Tibial nerve (tissue), 4 donors: ENCODE results near the gene ABLIM2. TPM values are rescaled to one million over a fixed set of nuclear protein-coding genes. Genes with fewer than 3 reads are reported as not detected.

ENCODE experiments used
- DNase-seq, 2 donors: peaks; one replicate each; pipeline ENCODE4 v3.0.0-alpha.2; 2019; ENCODE audit warnings: low spot score in 2 of 2
- H3K27ac ChIP-seq, 4 donors: fragments of 200-600 bp; sonication (generic) in 3 of 4; one replicate each; pipeline ENCODE4 v1.5.1; 2017 to 2019; ENCODE audit warnings: mild to moderate bottlenecking in 1 of 4
- H3K27me3 ChIP-seq, 2 donors: fragments of 200-600 bp; sonication (generic) in 1 of 2; one replicate each; pipeline versions ENCODE4 v1.5.1 to v1.6.0; 2017 to 2019
- H3K36me3 ChIP-seq, 3 donors: fragments of 200-600 bp; sonication (generic); one replicate each; pipeline ENCODE4 v1.5.1; 2018 to 2019
- H3K4me1 ChIP-seq, 4 donors: fragments of 200-600 bp; sonication (generic) in 3 of 4; one replicate each; pipeline ENCODE4 v1.5.1; 2017 to 2019
- H3K4me3 ChIP-seq, 4 donors: fragments of 200-600 bp; sonication (generic) in 3 of 4; one replicate each; pipeline ENCODE4 v1.5.1; 2017 to 2019; ENCODE audit warnings: mild to moderate bottlenecking in 1 of 4, moderate library complexity in 1 of 4
- H3K9me3 ChIP-seq, 4 donors: fragments of 200-600 bp; sonication (generic) in 3 of 4; one replicate each; pipeline ENCODE4 v1.5.1; 2017 to 2019
- CTCF ChIP-seq, 5 experiments: fragments of 200-600 bp in 3 of 5; fragments of 450-650 bp in 2 of 5; sonication (generic) in 3 of 5; IDR thresholded peaks; one replicate each; pipeline ENCODE4 v1.5.1; 2016 to 2019; ENCODE audit warnings: antibody characterized with exemption in 5 of 5, mild to moderate bottlenecking in 3 of 5, moderate library complexity in 2 of 5
- EP300 ChIP-seq, 2 donors: sonication (generic); formaldehyde crosslinking; IDR thresholded peaks; one replicate each; pipeline ENCODE4 v1.6.1; 2017; ENCODE audit warnings: antibody characterized with exemption in 2 of 2, mild to moderate bottlenecking in 1 of 2
- POLR2A ChIP-seq, 2 donors: fragments of 450-650 bp; IDR thresholded peaks; one replicate each; pipeline ENCODE4 v1.6.1; 2017; ENCODE audit warnings: antibody characterized with exemption in 2 of 2, mild to moderate bottlenecking in 2 of 2, moderate library complexity in 2 of 2
- WGBS, 2 donors: methylation state at CpG; one replicate each; pipeline ENCODE4 v1.1.5; 2018; 5-methylcytosine and 5-hydroxymethylcytosine counted together
- total RNA-seq, 4 donors: library from RNA; depleted of rRNA; stranded (reverse); fragments of >200 nt; gene quantifications; one replicate each; pipeline ENCODE4 v1.1.0, GENCODE V29; 2016

The ABLIM2 gene
- total RNA-seq, 4 donors from 2014 or later = 29.1 to 125 (median 41.7) TPM

- no peak overlapping the region for H3K27ac ChIP-seq
- no peaks in the 10 kb centered on the region for H3K27me3 ChIP-seq
- H3K4me3 ChIP-seq = no peak overlapping the region
- 74 to 88% methylated on average over 11 of the region's 11 CpGs for WGBS, 2 donors
- TF ChIP-seq EP300 (IDR thresholded peaks at IDR 0.05) (no peak), CTCF (IDR thresholded peaks at IDR 0.05) (no peak), POLR2A (IDR thresholded peaks at IDR 0.05) (no peak)
- DNase-seq = no peak
- H3K9me3 ChIP-seq = no peaks in the 10 kb centered on the region
- H3K36me3 ChIP-seq = peaks cover 0 to 6% (median 0%) of the 10 kb centered on the region in 3 donors
- H3K4me1 ChIP-seq = peaks cover 0 to 7% (median 0%) of the 10 kb centered on the region in 4 donors
Measured at GRCh38 chr4:8033829-8034528, 124.6 kb downstream of the ABLIM2 start.

GRCh38 chr4:8033067-8033755 lies 125.4 kb downstream of the ABLIM2 start:
- no peak overlapping the region for H3K27ac ChIP-seq
- no peak for DNase-seq
- no peaks in the 10 kb centered on the region for H3K27me3 ChIP-seq
- TF ChIP-seq EP300 (IDR thresholded peaks at IDR 0.05) = no peak
- no peak for TF ChIP-seq POLR2A (IDR thresholded peaks at IDR 0.05)
- no peak for TF ChIP-seq CTCF (IDR thresholded peaks at IDR 0.05)
- no peak overlapping the region for H3K4me3 ChIP-seq
- WGBS, 2 donors = 87 to 91% methylated on average over 17 of the region's 17 CpGs
- no peaks in the 10 kb centered on the region for H3K9me3 ChIP-seq
- H3K36me3 ChIP-seq = peaks cover 0 to 6% (median 0%) of the 10 kb centered on the region in 3 donors
- peaks cover 0 to 7% (median 0%) of the 10 kb centered on the region in 4 donors for H3K4me1 ChIP-seq

- no peak overlapping the region for H3K4me3 ChIP-seq
- no peaks in the 10 kb centered on the region for H3K27me3 ChIP-seq
- H3K9me3 ChIP-seq = no peaks in the 10 kb centered on the region
- peaks cover 0 to 13% (median 0%) of the 10 kb centered on the region in 3 donors for H3K36me3 ChIP-seq
- peaks cover 0 to 7% (median 0%) of the 10 kb centered on the region in 4 donors for H3K4me1 ChIP-seq
- no peak overlapping the region for H3K27ac ChIP-seq
- DNase-seq = no peak
- TF ChIP-seq EP300 (IDR thresholded peaks at IDR 0.05) = no peak
- no peak for TF ChIP-seq CTCF (IDR thresholded peaks at IDR 0.05)
- no peak for TF ChIP-seq POLR2A (IDR thresholded peaks at IDR 0.05)
- WGBS, 2 donors = 88 to 93% methylated on average over 18 to 21 of the region's 23 CpGs
Measured at GRCh38 chr4:8032381-8032780, 126.2 kb downstream of the ABLIM2 start.

- Histone ChIP-seq H3K36me3 (peaks cover 0 to 31% (median 0%) of the 10 kb centered on the region in 3 donors), H3K4me3 (no peak overlapping the region), H3K27me3 (no peaks in the 10 kb centered on the region), H3K4me1 (no peaks in the 10 kb centered on the region), H3K27ac (no peak overlapping the region), H3K9me3 (no peaks in the 10 kb centered on the region)
- TF ChIP-seq CTCF (IDR thresholded peaks at IDR 0.05) (no peak), EP300 (IDR thresholded peaks at IDR 0.05) (no peak)
- WGBS, 2 donors = 87 to 92% methylated on average over 15 to 21 of the region's 22 CpGs
- no peak for DNase-seq
Measured at GRCh38 chr4:8030121-8030781, 128.4 kb downstream of the ABLIM2 start.

GRCh38 chr4:8029689-8030088 lies 128.9 kb downstream of the ABLIM2 start:
- 77 to 85% methylated on average over 11 to 12 of the region's 12 CpGs for WGBS, 2 donors
- peaks cover 0 to 31% (median 0%) of the 10 kb centered on the region in 3 donors for H3K36me3 ChIP-seq
- no peak overlapping the region for H3K27ac ChIP-seq
- H3K4me3 ChIP-seq = no peak overlapping the region
- no peak for TF ChIP-seq POLR2A (IDR thresholded peaks at IDR 0.05)
- DNase-seq = no peak
- no peaks in the 10 kb centered on the region for H3K9me3 ChIP-seq
- no peaks in the 10 kb centered on the region for H3K4me1 ChIP-seq
- no peaks in the 10 kb centered on the region for H3K27me3 ChIP-seq
